ENCODE data around the gene SIL1.

GRCh38 chr5:139064613-139065012 lies 133.6 kb downstream of the SIL1 start:
- TF ChIP-seq, protein P1, sequence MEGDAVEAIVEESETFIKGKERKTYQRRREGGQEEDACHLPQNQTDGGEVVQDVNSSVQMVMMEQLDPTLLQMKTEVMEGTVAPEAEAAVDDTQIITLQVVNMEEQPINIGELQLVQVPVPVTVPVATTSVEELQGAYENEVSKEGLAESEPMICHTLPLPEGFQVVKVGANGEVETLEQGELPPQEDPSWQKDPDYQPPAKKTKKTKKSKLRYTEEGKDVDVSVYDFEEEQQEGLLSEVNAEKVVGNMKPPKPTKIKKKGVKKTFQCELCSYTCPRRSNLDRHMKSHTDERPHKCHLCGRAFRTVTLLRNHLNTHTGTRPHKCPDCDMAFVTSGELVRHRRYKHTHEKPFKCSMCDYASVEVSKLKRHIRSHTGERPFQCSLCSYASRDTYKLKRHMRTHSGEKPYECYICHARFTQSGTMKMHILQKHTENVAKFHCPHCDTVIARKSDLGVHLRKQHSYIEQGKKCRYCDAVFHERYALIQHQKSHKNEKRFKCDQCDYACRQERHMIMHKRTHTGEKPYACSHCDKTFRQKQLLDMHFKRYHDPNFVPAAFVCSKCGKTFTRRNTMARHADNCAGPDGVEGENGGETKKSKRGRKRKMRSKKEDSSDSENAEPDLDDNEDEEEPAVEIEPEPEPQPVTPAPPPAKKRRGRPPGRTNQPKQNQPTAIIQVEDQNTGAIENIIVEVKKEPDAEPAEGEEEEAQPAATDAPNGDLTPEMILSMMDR (IDR thresholded peaks at IDR 0.05): no peak
- TF ChIP-seq POLR2A (IDR thresholded peaks at IDR 0.05): no peak
- no peak for TF ChIP-seq EP300 (IDR thresholded peaks at IDR 0.05)
